GM20000 (cell line): ENCODE data around the gene KIF6.
"Not testable (repeated sequence)": the region's sequence is repeated elsewhere in the genome, so short reads cannot be mapped to it uniquely, and the experiment has no call there.

Experiments used
- DNase-seq: peaks from one replicate; pipeline ENCODE4 v3.0.0; 2012; ENCODE audit warnings: low spot score
- TF ChIP-seq, protein P1 (sequence below): IDR thresholded peaks from 2 replicates; pipeline ENCODE4 v1.5.1; 2012; ENCODE audit warnings: mild to moderate bottlenecking, control low read depth; ENCODE audit errors: extremely low read depth, missing control alignments

The KIF6 gene

DNA sequence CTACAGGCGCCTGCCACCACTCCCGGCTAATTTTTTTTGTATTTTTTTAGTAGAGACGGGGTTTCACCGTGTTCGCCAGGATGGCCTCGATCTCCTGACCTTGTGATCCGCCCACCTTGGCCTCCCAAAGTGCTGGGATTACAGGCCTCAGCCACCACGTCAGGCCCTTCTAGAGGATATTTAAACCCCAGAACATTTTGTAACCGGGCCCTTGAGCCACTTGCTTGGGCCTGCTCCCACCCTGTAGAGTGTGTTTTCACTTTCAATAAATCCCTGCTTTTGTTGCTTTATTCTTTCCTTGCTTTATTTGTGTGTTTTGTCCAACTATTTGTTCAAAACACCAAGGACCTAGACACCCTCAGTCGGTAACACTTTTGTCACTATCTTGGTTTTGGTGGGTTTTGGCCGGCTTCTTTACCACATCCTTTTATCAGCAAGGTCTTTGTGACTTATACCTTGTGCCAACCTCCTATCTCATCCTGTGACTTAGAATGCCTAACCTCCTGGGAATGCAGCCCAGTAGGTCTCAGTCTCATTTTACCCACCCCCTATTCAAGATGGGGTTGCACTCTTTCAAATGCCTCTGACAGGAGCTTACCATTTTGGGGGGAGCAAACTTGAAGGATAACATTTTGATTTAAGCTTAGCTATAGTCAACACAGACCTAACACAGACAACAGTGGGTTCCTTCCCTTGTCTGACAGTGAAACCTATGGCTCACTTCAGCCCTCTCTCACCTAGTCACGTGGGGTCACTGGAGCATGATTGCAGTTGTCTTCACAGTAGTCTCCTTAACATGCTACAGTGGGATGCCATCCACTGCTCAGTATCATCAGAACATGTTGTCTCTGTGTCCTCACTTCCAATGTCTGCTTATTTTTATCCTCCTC is 27.9 kb upstream of the KIF6 start:
- TF ChIP-seq, protein P1, sequence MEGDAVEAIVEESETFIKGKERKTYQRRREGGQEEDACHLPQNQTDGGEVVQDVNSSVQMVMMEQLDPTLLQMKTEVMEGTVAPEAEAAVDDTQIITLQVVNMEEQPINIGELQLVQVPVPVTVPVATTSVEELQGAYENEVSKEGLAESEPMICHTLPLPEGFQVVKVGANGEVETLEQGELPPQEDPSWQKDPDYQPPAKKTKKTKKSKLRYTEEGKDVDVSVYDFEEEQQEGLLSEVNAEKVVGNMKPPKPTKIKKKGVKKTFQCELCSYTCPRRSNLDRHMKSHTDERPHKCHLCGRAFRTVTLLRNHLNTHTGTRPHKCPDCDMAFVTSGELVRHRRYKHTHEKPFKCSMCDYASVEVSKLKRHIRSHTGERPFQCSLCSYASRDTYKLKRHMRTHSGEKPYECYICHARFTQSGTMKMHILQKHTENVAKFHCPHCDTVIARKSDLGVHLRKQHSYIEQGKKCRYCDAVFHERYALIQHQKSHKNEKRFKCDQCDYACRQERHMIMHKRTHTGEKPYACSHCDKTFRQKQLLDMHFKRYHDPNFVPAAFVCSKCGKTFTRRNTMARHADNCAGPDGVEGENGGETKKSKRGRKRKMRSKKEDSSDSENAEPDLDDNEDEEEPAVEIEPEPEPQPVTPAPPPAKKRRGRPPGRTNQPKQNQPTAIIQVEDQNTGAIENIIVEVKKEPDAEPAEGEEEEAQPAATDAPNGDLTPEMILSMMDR: no peak
- DNase-seq: no peak

DNA sequence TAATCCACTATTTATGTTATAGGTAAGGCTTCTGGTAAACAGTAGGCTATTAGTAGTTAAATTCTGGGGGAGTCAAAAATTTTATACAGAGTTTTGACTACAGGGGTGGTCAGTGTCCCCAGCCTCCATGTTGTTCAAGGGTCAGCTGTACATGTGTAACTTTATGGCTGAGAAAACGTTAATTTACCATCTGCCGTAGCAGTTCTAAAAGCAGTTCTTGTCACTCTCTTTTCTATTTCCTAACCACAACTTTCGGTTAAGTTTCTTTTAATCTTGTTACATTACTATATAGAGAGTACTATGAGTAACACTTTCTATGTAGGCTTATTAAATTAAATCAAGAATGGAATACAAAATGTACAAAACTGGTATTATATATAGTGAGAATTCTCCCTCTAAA is 21.6 kb upstream of the KIF6 start:
- TF ChIP-seq, protein P1: no peak
- DNase-seq: no peak

DNA sequence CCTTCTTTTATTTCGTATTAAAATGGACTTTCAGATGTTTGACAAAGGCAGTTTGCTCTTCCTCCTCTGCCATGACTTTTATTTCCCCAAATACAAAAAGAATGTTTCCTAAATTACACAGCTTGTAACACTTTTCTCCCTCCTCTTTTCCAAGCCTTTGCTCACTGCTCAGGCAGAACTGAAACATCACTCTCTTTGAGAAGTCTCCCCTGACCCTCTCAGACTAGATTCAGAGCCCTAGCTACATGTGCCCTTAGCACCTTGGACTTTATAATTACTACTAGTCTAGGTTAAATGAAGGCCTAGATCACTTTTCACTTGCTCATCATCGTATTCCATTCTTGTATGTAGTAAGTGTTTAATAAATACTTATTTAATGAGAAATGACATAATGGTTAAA is 8.5 kb upstream of the KIF6 start:
- TF ChIP-seq, protein P1: no peak
- no peak for DNase-seq

DNA sequence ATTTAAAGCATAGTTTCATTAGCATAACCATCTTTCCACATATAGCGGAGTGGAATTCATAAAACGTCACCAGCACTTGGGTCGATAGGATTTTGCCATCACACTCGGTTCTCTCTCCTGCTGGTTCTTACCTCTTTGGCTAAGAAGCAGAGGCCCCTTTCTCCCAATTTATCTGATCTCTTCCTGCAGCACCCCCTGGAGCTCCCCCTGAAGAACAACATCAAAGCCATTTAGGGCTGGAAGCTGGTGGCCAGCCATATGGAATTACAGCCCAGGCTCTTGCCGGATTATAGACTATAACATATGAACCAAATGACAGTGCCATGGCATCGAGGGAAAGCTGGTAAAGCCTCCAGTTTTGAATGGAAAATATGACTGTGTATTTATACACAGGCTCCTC is 6.4 kb upstream of the KIF6 start:
- DNase-seq: no peak
- TF ChIP-seq, protein P1: no peak

DNA sequence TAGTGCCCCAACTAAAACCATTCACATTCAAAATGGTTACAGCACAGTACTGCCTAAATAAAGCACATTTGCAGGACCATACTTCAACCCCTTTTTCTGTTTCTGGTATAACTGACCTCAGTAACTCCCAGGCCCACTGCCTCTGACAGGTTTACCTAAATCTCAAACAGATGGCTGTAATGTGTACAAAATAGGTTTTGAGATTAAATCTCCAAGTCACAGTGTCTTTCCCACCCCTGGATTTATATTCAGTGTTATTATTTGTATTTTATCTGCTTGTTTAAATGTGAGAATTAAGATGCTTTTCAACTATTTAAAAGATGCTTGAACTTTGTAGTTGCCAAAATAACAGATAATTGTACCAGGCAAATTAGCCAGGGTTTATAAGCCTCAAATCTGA is 4.7 kb upstream of the KIF6 start:
- DNase-seq: no peak
- TF ChIP-seq, protein P1: no peak

DNA sequence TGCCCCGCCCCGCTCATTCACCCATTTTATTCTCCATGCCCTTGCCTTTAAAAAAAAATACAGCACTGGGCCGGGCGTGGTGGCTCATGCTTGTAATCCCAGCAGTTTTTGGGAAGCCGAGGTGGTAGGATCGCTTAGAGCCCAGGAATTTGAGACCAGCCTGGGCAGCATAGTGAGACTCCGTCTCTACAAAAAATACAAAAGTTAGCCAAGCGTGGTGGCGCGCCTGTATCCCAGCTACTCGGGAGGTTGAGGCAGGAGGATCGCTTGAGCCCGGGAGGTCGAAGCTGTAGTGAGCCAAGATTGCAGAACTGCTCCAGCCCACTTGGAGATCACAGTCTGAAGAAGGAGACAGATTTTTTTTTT is 407 bp upstream of the KIF6 start:
- DNase-seq: no peak
- TF ChIP-seq, protein P1: no peak

DNA sequence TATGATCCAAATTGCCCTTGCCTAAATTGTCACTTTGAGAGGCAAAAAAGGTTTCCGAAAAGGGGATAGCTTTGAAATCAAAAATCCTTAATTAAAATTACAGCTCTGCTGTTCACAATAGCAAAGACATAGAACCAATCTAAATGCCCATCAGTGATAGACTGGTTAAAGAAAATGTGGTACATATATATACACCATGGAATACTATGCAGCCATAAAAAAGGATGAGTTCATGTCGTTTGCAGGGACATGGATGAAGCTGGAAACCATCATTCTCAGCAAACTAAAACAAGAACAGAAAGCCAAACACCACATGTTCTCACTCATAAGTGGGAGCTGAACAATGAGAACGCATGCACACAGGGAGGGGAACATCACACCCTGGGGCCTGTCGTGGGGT is 1.9 kb downstream of the KIF6 start:
- DNase-seq: not testable (repeated sequence)

DNA sequence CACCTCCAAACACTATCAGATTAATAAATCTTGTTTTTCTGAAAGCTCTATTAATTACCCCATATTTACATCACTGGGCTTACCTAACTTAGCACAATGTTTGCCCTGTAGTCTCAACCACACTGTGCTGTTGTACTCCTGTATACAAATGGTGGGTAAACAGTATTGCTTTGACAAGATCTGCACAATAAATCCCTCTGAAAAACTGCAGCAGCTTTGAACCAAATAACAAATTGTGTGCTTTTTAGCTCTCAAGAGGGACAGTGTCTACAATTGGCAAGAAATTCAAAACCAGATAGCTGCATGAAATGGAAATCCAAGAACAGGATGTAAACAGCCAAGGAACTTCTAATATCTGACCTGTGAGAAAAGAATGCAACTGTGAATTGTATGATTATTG is 10.4 kb downstream of the KIF6 start:
- TF ChIP-seq, protein P1: no peak
- DNase-seq: no peak
